Adipose tissue (tissue), 3 donors: ENCODE data around the gene PEX19. TPM values are rescaled to one million over a fixed set of nuclear protein-coding genes. Genes with fewer than 3 reads are reported as not detected.

Experiments used
- H3K27ac ChIP-seq: one replicate; pipeline ENCODE4 v1.5.1; 2013; ENCODE audit warnings: low read depth, low read length
- WGBS, 3 donors: extraction: QIAGEN DNeasy Blood & Tissue Kit; methylation state at CpG; one replicate each; pipeline ENCODE4 v1.1.7; 2013; 5-methylcytosine and 5-hydroxymethylcytosine counted together
- polyA plus RNA-seq, 3 donors: library from polyadenylated mRNA; stranded (reverse); fragments of 200-250 nt; gene quantifications; one replicate each; pipeline ENCODE4 v1.2.3, GENCODE V29; 2013
- donor health status: healthy with polysubstance abuse.
- donor health status: Bipolar disorder and iron deficiency.
- donor health status: healthy.

The PEX19 gene
- polyA plus RNA-seq, 3 donors, result 24.7 to 135 (median 56.0) TPM

DNA sequence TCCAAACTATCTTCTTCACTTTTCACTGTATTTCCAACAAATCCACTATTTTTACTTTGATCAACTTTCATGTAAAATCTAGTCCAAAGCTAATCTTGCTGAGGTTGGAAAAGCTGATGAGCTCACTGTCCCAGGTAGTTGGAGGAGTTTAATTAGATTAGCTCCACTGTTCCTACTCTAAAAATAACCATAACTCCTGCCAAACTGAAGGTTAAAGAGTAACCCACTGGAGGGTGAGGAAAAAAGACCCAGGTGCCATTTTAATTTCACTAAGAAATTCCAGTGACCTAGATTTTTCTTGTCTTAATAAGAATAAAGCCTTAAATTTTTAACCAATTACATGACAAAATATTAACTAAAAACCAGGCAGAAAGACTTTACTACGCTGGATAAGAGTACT, 37.9 kb downstream of the PEX19 start:
- WGBS, 3 donors, result 70 to 98% (median 98%) methylated on average over 1 of the region's 1 CpG
- H3K27ac ChIP-seq, result no peak overlapping the region

DNA sequence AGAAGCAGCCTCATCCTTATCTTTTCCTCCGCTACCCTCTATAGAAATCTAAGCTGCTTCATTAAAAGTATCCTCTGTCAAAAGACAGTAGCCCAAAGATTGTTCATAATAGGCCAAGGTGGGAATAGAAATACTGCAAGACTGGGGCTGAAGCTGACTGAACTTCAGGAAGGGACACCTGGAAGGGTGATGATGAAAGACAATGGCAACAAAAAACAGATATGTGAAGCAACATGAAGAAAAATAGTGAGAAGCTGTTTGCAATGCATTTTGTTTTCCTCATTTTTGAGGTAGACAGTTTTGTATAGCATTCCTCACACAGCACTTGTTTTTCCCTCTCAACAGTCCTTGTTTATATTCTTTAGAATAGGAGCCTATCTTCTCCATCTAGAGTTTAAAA, 39.5 kb downstream of the PEX19 start:
- WGBS, 3 donors, result 64 to 98% (median 98%) methylated on average over 1 of the region's 1 CpG
- H3K27ac ChIP-seq, result no peak overlapping the region

DNA sequence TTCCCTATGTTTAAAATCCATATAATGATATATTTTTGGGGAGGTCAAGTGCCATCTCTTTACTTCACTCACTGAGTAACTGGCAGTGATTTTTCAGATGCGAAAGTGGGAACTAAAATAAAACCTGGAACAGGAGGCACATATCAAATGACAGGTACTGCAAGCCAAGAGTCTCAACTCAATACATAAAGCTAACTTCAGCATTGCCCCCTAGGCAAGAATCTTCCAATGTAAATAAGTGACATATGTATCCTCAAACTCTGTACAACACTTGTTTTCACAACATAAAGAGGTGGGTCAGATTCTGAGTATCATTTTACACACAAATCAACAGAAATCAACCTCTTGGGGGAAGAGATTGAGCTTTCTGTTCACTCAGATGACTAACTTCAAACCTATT, 40.7 kb downstream of the PEX19 start:
- H3K27ac ChIP-seq, result no peak overlapping the region
- 51 to 80% (median 79%) methylated on average over 1 of the region's 1 CpG for WGBS, 3 donors

DNA sequence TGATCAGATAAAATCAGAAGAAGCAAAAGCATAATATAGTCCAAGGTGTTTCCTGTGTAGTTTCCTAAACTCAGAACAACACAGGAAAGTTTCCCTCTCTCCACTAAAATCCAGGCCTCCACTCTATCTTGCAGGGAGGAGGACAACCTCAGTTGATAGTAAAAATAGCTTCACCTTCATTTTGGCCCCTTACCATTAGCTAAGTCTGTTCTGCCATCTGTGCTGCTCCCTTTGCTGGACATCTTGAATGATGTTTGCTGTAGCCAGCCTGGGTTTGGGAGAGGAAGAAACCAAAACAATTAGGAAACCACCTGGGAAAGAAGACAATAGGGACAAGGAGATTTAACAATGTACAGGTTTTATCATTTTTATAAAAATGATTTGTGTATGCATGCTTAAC, 41.2 kb downstream of the PEX19 start:
- H3K27ac ChIP-seq, result no peak overlapping the region

DNA sequence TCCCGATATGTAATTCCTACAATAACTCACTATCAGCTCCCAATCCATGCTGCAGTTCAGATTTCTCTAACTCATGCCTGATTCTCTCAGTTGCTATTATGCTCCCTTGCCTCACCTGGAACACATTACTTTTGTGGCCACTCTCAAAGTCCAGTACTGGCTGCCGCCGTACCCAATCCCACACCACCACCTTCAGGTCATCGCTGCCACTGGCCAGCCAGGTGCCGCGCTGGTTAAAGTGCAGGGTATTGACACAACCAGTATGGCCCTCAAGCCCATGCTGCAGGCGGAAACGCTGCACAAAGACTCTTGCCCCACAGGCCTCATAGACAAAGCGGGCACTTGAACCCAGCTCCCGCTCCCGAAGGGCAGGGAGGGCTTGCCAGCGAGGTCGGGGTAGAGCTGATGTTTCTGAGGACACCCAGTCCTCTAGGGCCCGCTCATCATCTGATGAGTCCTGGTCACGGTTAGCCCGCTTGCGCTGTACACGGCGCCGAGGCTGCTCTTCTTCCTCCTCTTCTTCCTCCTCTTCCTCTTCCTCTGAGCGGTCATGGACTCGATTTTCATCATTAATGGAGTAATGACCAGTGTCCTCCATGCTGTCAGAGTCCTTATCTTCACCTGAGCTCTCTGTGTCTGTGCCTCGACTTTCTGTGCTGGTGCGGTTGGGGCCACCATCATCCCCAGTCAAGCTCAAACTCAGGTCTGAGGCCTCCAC, 45.2 kb downstream of the PEX19 start:
- H3K27ac ChIP-seq, result no peak overlapping the region
- WGBS, 3 donors, result 92 to 95% (median 95%) methylated on average over 24 of the region's 24 CpGs

DNA sequence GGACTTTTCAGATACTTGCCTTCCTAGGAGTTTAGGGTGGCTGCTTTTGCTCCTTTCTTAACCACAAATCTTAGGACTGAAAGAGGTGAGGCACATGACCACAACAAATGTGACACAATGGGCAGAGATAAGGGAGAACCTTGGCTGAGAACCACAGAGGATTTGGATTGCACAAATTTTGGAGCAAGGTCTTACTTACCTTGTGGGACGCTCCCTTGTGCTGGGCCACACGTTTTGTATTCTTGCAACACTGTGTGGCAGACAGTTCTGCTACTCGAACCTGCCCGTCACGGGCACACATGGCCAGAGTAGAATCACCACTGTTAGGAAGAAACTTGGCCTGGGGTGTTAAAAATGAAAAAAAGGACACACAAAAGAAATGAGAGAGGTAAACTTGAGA, 46.5 kb downstream of the PEX19 start:
- WGBS, 3 donors, result 64 to 78% (median 69%) methylated on average over 5 of the region's 5 CpGs
- no peak overlapping the region for H3K27ac ChIP-seq

DNA sequence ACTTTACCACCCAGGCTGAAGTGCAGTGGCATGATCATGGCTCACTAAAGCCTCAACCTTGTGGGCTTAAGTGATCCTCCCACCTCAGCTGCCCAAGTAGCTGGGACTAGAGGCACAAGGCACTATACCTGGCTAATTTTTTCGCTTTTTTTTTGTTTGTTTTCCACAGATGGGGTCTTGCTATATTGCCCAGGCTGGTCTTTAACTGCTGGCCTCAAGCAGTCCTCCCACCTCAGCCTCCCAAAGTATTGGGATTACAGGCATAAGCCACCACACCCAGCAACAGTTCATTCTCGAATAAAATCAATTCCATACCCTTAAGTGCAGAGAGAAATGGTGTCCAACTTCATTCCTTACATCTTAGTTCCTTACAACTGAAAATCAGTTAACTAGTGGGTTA, 47.4 kb downstream of the PEX19 start:
- 91 to 98% (median 96%) methylated on average over 2 of the region's 2 CpGs for WGBS, 3 donors
- no peak overlapping the region for H3K27ac ChIP-seq

DNA sequence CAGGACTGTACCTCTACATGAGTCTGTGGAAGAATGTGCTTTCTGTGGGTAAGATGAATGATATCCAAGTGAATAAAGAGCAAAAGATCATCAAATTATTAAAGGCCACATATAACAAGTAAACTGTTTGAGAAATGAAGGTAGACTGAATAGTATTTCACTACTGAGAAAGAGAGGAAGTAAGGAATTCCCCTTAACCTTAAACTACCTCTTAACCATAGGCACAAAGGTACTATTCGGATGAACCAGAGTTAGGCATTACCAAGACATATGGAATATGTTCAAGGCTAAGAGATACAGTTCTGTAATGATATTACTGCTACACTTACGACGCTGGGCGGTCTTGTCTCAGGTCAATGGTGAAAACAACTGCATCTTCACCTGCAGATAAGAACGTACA, 48.1 kb downstream of the PEX19 start:
- WGBS, 3 donors, result 87 to 91% (median 90%) methylated on average over 5 of the region's 5 CpGs

DNA sequence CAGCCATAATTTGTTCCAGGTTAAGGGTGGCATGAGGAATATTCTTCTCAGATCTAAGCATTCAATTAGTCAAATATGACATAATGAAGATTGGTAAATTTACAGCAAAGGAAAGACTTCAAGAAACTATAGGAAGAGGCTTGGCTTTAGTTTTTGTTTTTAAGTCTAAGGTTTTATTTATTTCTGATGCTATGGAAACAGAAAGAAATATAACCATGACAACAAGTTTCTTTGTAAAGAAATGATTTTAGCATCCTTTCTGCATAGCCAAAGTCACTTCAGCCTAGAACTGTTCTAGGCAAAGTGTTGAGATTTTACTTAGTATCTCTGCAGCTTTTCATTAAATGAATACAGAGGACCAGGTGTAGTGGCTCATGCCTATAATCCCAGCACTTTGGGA, 52.0 kb downstream of the PEX19 start:
- no peak overlapping the region for H3K27ac ChIP-seq

More for the DNA sequence above, 48.1 kb downstream of the PEX19 start:
- H3K27ac ChIP-seq, result no peak overlapping the region

DNA sequence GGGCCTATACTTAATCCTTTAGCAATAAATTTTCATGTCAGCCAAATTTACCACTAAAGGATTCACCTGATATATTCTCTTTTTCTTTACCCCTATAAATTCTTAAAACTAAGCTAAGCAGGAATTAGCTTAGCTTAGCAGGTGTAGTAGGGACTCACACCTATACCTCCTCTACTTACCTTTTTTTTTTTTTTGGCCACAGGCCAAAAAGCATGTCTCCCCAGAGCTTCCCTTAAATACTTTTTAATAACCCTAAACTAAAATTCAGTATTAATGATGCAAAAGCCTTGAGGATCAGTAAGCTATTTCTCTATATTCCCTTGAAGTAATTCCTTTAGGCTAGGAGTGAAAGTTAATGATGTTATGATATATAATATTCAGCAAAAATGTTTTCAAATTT, 56.5 kb downstream of the PEX19 start:
- H3K27ac ChIP-seq, result no peak overlapping the region

DNA sequence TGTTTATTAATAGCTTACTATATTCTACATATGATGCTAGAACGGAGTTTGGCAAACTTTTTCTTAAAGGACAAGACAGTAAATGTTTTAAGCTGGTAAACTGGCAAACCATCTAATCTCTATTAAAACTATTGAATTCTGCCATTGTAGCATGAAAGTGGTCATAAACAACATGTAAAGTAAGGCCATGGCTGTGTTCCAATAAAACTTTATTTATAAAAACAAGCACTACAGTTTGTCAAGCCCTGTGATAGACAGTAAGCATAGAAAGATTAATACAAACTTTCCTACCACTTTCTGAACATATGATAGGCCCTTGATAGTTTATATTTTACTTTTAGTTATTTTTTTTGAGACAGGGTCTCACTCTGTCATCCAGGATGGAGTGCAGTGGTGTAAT, 57.4 kb downstream of the PEX19 start:
- WGBS, 3 donors, result 94 to 100% (median 97%) methylated on average over 1 of the region's 1 CpG
- no peak overlapping the region for H3K27ac ChIP-seq

DNA sequence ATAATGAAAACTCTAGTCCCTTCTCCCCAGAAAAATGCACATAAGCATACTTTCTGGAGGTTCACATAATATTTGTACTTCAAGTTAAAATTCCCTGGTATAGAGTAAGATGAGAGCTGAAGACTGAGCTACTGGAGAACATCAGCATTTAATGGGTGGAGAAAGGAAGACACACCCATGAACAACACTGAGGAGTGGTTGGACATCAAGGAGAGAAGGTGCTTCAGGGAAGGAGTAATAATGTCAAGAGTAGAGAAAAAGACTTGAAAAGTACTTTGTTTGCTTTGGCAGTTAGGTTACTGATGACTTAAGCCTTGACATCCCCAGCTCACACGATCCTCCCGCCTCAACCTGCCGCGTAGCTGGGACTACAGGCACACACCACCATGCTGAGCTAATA, 57.9 kb downstream of the PEX19 start:
- no peak overlapping the region for H3K27ac ChIP-seq
- WGBS, 3 donors, result 89 to 96% (median 94%) methylated on average over 4 of the region's 4 CpGs

Other genes with a start within 250 kb of the PEX19 start
- gene KCNJ10, start 215.0 kb downstream of the PEX19 start, polyA plus RNA-seq, result under 1 TPM in 2 of 3 donors, not detected in 1; 0.09 to 0.12 TPM
- under 1 TPM in 1 of 3 donors, not detected in 2; 0.03 TPM for gene KCNJ9, start 203.6 kb downstream of the PEX19 start, polyA plus RNA-seq
- gene IGSF8, start 186.5 kb downstream of the PEX19 start, polyA plus RNA-seq, result 10 to 100 TPM; 13.8 to 24.8 (median 23.9) TPM
- gene ATP1A2, start 169.4 kb downstream of the PEX19 start, polyA plus RNA-seq, result 100 to 1,000 TPM in 1 of 3 donors, 10 to 100 TPM in 1, 1 to 10 TPM in 1; 7.3 to 110 (median 25.6) TPM
- under 1 TPM; 0.13 to 0.56 (median 0.54) TPM for gene ATP1A4, start 133.5 kb downstream of the PEX19 start, polyA plus RNA-seq
- under 1 TPM in 2 of 3 donors, not detected in 1; 0.13 to 0.35 TPM for gene CASQ1, start 94.6 kb downstream of the PEX19 start, polyA plus RNA-seq
- gene PEA15, start 79.7 kb downstream of the PEX19 start, polyA plus RNA-seq, result 100 to 1,000 TPM in 2 of 3 donors, 10 to 100 TPM in 1; 54.6 to 289 (median 276) TPM
- 100 to 1,000 TPM in 1 of 3 donors, 10 to 100 TPM in 2; 61.8 to 105 (median 74.6) TPM for gene DCAF8, start 22.6 kb downstream of the PEX19 start, polyA plus RNA-seq
- 10 to 100 TPM; 47.4 to 86.6 (median 75.8) TPM for gene COPA, start 58.1 kb upstream of the PEX19 start, polyA plus RNA-seq
- 10 to 100 TPM; 31.7 to 63.2 (median 45.5) TPM for gene NCSTN, start 58.2 kb upstream of the PEX19 start, polyA plus RNA-seq
- gene NHLH1, start 81.9 kb upstream of the PEX19 start, polyA plus RNA-seq, result under 1 TPM in 2 of 3 donors, not detected in 1; 0.07 to 0.21 TPM
- 1 to 10 TPM in 2 of 3 donors, under 1 TPM in 1; 0.58 to 1.9 (median 1.2) TPM for gene VANGL2, start 115.4 kb upstream of the PEX19 start, polyA plus RNA-seq
- gene SLAMF6, start 238.1 kb upstream of the PEX19 start, polyA plus RNA-seq, result under 1 TPM; 0.22 to 0.73 (median 0.48) TPM